ENCODE data around the gene AUTS2. TPM values are rescaled to one million over a fixed set of nuclear protein-coding genes. Genes with fewer than 3 reads are reported as not detected.

Gene AUTS2
- total RNA-seq, 1 experiment from 2014 or later, result not detected

DNA sequence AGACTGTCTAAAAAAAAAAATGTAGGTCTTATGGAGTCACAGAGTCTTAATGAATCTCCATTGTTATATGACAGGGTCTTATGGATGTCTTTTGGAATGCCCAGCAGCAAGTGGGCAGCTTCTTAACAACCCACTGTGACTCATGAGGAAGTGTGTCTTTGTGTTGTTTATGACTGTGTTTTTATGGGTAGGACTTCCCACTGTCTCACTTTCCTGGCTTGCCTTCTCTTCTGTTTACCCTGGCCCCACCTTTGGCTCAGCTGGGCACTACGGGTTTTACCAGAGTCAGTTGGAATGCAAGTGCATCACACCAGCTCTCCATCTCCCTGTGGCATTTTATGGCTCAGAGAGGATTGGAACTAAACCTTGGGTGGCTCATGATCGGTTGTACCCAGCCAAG, 580.5 kb downstream of the AUTS2 start:
- CTCF ChIA-PET, result no interaction called here
- H3K27ac Mint-ChIP-seq (ENCODE audit: unreplicated experiment), result no peak overlapping the region
- intact Hi-C loops (cut with micrococcal nuclease; ENCODE audit: unreplicated experiment), result no loop called here
- TF ChIP-seq, protein P1, sequence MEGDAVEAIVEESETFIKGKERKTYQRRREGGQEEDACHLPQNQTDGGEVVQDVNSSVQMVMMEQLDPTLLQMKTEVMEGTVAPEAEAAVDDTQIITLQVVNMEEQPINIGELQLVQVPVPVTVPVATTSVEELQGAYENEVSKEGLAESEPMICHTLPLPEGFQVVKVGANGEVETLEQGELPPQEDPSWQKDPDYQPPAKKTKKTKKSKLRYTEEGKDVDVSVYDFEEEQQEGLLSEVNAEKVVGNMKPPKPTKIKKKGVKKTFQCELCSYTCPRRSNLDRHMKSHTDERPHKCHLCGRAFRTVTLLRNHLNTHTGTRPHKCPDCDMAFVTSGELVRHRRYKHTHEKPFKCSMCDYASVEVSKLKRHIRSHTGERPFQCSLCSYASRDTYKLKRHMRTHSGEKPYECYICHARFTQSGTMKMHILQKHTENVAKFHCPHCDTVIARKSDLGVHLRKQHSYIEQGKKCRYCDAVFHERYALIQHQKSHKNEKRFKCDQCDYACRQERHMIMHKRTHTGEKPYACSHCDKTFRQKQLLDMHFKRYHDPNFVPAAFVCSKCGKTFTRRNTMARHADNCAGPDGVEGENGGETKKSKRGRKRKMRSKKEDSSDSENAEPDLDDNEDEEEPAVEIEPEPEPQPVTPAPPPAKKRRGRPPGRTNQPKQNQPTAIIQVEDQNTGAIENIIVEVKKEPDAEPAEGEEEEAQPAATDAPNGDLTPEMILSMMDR (IDR thresholded peaks at IDR 0.05; ENCODE audit: unreplicated experiment), result no peak
- peaks cover 4% of the 10 kb centered on the region for H3K9me3 Mint-ChIP-seq (ENCODE audit: low read depth, unreplicated experiment)
- H3K27me3 Mint-ChIP-seq (ENCODE audit: unreplicated experiment), result no peaks in the 10 kb centered on the region
- BruUV-seq (replicated peaks), result no TSS peak
- no peaks in the 10 kb centered on the region for H3K36me3 Mint-ChIP-seq (ENCODE audit: insufficient read depth, unreplicated experiment)
- H3K4me1 Mint-ChIP-seq (ENCODE audit: low read depth, unreplicated experiment), result no peaks in the 10 kb centered on the region
- no peak overlapping the region for H3K4me3 Mint-ChIP-seq (ENCODE audit: low read depth, unreplicated experiment)
- no peak for DNase-seq

DNA sequence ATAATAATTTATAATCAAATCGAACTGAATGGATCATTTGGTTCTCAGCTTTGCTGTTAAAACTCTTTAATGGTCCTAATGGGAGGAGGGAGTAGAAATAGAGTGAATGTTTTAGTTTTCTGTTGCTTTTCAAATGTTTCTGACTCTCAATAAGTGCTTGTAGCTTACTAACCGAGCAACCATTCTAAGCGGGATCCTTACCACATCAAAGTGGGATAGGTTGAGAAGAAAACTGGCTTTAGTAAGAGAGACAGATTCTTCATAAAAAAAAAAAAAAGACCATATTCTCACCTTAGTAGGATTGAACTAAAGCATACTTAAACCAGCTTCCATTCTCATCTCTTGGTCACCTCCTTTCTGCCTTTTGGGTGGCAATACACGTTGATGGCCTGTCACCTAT, 584.2 kb downstream of the AUTS2 start:
- no peak overlapping the region for H3K27ac Mint-ChIP-seq (ENCODE audit: unreplicated experiment)
- peaks cover 2% of the 10 kb centered on the region for H3K9me3 Mint-ChIP-seq (ENCODE audit: low read depth, unreplicated experiment)
- intact Hi-C loops (cut with micrococcal nuclease; ENCODE audit: unreplicated experiment), result no loop called here
- H3K4me3 Mint-ChIP-seq (ENCODE audit: low read depth, unreplicated experiment), result no peak overlapping the region
- BruUV-seq (replicated peaks), result no TSS peak
- no peaks in the 10 kb centered on the region for H3K4me1 Mint-ChIP-seq (ENCODE audit: low read depth, unreplicated experiment)
- CTCF ChIA-PET, result no interaction called here
- no peaks in the 10 kb centered on the region for H3K27me3 Mint-ChIP-seq (ENCODE audit: unreplicated experiment)
- no peak for DNase-seq
- TF ChIP-seq, protein P1 (IDR thresholded peaks at IDR 0.05; ENCODE audit: unreplicated experiment), result no peak
- no peaks in the 10 kb centered on the region for H3K36me3 Mint-ChIP-seq (ENCODE audit: insufficient read depth, unreplicated experiment)

- intact Hi-C loops (cut with micrococcal nuclease; ENCODE audit: unreplicated experiment), result no loop called here
- H3K4me3 Mint-ChIP-seq (ENCODE audit: low read depth, unreplicated experiment), result no peak overlapping the region
- DNase-seq, result no peak
- no peaks in the 10 kb centered on the region for H3K27me3 Mint-ChIP-seq (ENCODE audit: unreplicated experiment)
- H3K27ac Mint-ChIP-seq (ENCODE audit: unreplicated experiment), result no peak overlapping the region
- TF ChIP-seq, protein P1 (IDR thresholded peaks at IDR 0.05; ENCODE audit: unreplicated experiment), result no peak
- CTCF ChIA-PET, result no interaction called here
- BruUV-seq (replicated peaks), result no TSS peak
- H3K9me3 Mint-ChIP-seq (ENCODE audit: low read depth, unreplicated experiment), result peaks cover 2% of the 10 kb centered on the region
- no peaks in the 10 kb centered on the region for H3K36me3 Mint-ChIP-seq (ENCODE audit: insufficient read depth, unreplicated experiment)
- no peaks in the 10 kb centered on the region for H3K4me1 Mint-ChIP-seq (ENCODE audit: low read depth, unreplicated experiment)
These were observed 585.0 kb downstream of the AUTS2 start for GRCh38 chr7:70183278-70183677.

- TF ChIP-seq, protein P1 (IDR thresholded peaks at IDR 0.05; ENCODE audit: unreplicated experiment), result no peak
- no peaks in the 10 kb centered on the region for H3K9me3 Mint-ChIP-seq (ENCODE audit: low read depth, unreplicated experiment)
- CTCF ChIA-PET, result no interaction called here
- H3K27me3 Mint-ChIP-seq (ENCODE audit: unreplicated experiment), result no peaks in the 10 kb centered on the region
- intact Hi-C loops (cut with micrococcal nuclease; ENCODE audit: unreplicated experiment), result no loop called here
- H3K27ac Mint-ChIP-seq (ENCODE audit: unreplicated experiment), result no peak overlapping the region
- DNase-seq, result no peak
- no peak overlapping the region for H3K4me3 Mint-ChIP-seq (ENCODE audit: low read depth, unreplicated experiment)
- no peaks in the 10 kb centered on the region for H3K36me3 Mint-ChIP-seq (ENCODE audit: insufficient read depth, unreplicated experiment)
- H3K4me1 Mint-ChIP-seq (ENCODE audit: low read depth, unreplicated experiment), result no peaks in the 10 kb centered on the region
- no TSS peak for BruUV-seq (replicated peaks)
These were observed 590.8 kb downstream of the AUTS2 start for GRCh38 chr7:70188901-70189650.
